A549 (cell line): ENCODE data around the gene TMEM266. TPM values are rescaled to one million over a fixed set of nuclear protein-coding genes. Genes with fewer than 3 reads are reported as not detected.

Experiments
- ATAC-seq, 2 experiments: fragments of 200-7000 bp in 1 of 2; fragments of >200 bp in 1 of 2; cut with Nextera tagmentation in 1 of 2; cut with Tn5 transposase in 1 of 2; 3 replicates each; pipeline versions ENCODE4 v1.8.0 to v1.9.1; 2018 to 2020; ENCODE audit warnings: mild to moderate bottlenecking in 1 of 2, moderate library complexity in 1 of 2
- CTCF ChIA-PET: fragments of 300-600 bp; sonication (Branson Sonifier 250); formaldehyde crosslinking; extraction: SDS; loops from one replicate; lab custom pipeline; 2021; ENCODE audit warnings: antibody characterized with exemption, inconsistent platforms; lab: Yijun Ruan, JAX
- POLR2A ChIA-PET: fragments of 350-600 bp; formaldehyde crosslinking; extraction: SDS; loops from one replicate; lab custom pipeline; 2021; ENCODE audit warnings: antibody characterized with exemption, inconsistent platforms; lab: Yijun Ruan, JAX
- DNase-seq, 2 experiments: peaks; one replicate each; pipeline versions ENCODE4 v3.0.0 to v3.0.0-alpha.2; 2011 to 2016; ENCODE audit warnings: low read depth in 1 of 2, low spot score in 1 of 2
- FAIRE-seq: peaks from 2 replicates; lab custom pipeline; 2011; peaks lifted over from hg19 to GRCh38; lab: Jason Lieb, UNC
- H3K27ac ChIP-seq, 2 experiments: fragments of >200 bp; sonication (Bioruptor Twin); formaldehyde crosslinking; 3 replicates each; pipeline ENCODE4 v1.5.1; 2016 to 2017
- H3K4me1 ChIP-seq: fragments of >200 bp; sonication (Bioruptor Twin); formaldehyde crosslinking; 3 replicates; pipeline ENCODE4 v1.6.1; 2016
- H3K4me2 ChIP-seq: fragments of >200 bp; sonication (Bioruptor Twin); formaldehyde crosslinking; 3 replicates; pipeline ENCODE4 v1.6.1; 2016
- H3K4me3 ChIP-seq: fragments of >200 bp; sonication (Bioruptor Twin); formaldehyde crosslinking; 3 replicates; pipeline ENCODE4 v1.5.1; 2016
- H3K9me3 ChIP-seq: fragments of >200 bp; sonication (Bioruptor Twin); formaldehyde crosslinking; 3 replicates; pipeline ENCODE4 v1.6.1; 2016
- CHD2 ChIP-seq: fragments of 150-350 bp; IDR thresholded peaks from 2 replicates; pipeline ENCODE4 v1.6.1; 2014; ENCODE audit warnings: low read length; ENCODE audit not compliant: partially characterized antibody
- E2F6 ChIP-seq: IDR thresholded peaks from 2 replicates; pipeline ENCODE4 v1.6.1; 2012; ENCODE audit warnings: low read depth, borderline replicate concordance
- ESRRA ChIP-seq: fragments of 150-350 bp; IDR thresholded peaks from 2 replicates; pipeline ENCODE4 v1.6.1; 2014; ENCODE audit warnings: mild to moderate bottlenecking, low read length, borderline replicate concordance
- FOSB ChIP-seq: fragments of 250-450 bp; sonication (Bioruptor Pico); IDR thresholded peaks from 2 replicates; pipeline ENCODE4 v1.5.0; 2020; ENCODE audit warnings: mild to moderate bottlenecking, moderate library complexity
- HES2 ChIP-seq: fragments of >200 bp; sonication (Bioruptor Twin); formaldehyde crosslinking; IDR thresholded peaks from 2 replicates; pipeline ENCODE4 v1.6.1; 2016
- HEYL ChIP-seq: fragments of 250-450 bp; sonication (Bioruptor Pico); IDR thresholded peaks from 2 replicates; pipeline ENCODE4 v1.8.0; 2021; ENCODE audit warnings: mild to moderate bottlenecking, moderate library complexity
- HOXA7 ChIP-seq: fragments of 250-450 bp; sonication (Bioruptor Pico); IDR thresholded peaks from 2 replicates; pipeline ENCODE4 v1.5.0; 2020; ENCODE audit warnings: mild to moderate bottlenecking, moderate library complexity
- HOXB13 ChIP-seq: fragments of 250-450 bp; sonication (Bioruptor Pico); IDR thresholded peaks from 2 replicates; pipeline ENCODE4 v1.5.0; 2020; ENCODE audit warnings: low read depth, mild to moderate bottlenecking, moderate library complexity
- HOXB5 ChIP-seq: fragments of 250-450 bp; sonication (Bioruptor Pico); IDR thresholded peaks from 2 replicates; pipeline ENCODE4 v1.5.0; 2020; ENCODE audit warnings: mild to moderate bottlenecking, moderate library complexity
- JUN ChIP-seq, 2 experiments: fragments of >200 bp; sonication (Bioruptor Twin); formaldehyde crosslinking; IDR thresholded peaks; 2 replicates in 1 of 2; 3 replicates in 1 of 2; pipeline ENCODE4 v1.6.1; 2016 to 2017
- JUNB ChIP-seq: fragments of >200 bp; sonication (Bioruptor Twin); formaldehyde crosslinking; IDR thresholded peaks from 2 replicates; pipeline ENCODE4 v1.6.1; 2016
- KDM1A ChIP-seq: fragments of 200-600 bp; sonication (generic); IDR thresholded peaks from 2 replicates; pipeline ENCODE4 v1.6.1; 2016; ENCODE audit warnings: low read depth, mild to moderate bottlenecking
- NR3C1 ChIP-seq: fragments of >200 bp; sonication (Bioruptor Twin); formaldehyde crosslinking; IDR thresholded peaks from 3 replicates; pipeline ENCODE4 v1.6.1; 2017
- PHF8 ChIP-seq: fragments of 200-600 bp; sonication (generic); IDR thresholded peaks from 2 replicates; pipeline ENCODE4 v1.6.1; 2016; ENCODE audit warnings: low read depth, mild to moderate bottlenecking, antibody characterized with exemption, moderate library complexity, borderline replicate concordance
- POLR2AphosphoS2 ChIP-seq: conservative IDR thresholded peaks from 2 replicates; pipeline ENCODE4 v1.6.1; 2012; ENCODE audit warnings: low read length, improper control_type of control experiment, inconsistent platforms
- RAD21 ChIP-seq, 2 experiments: fragments of >200 bp in 1 of 2; sonication (Bioruptor Twin) in 1 of 2; formaldehyde crosslinking in 1 of 2; IDR thresholded peaks in 1 of 2; conservative IDR thresholded peaks in 1 of 2; 2 replicates in 1 of 2; 3 replicates in 1 of 2; pipeline ENCODE4 v1.6.1; 2012 to 2018; ENCODE audit warnings: inconsistent platforms in 1 of 2
- SMC3 ChIP-seq: fragments of >200 bp; sonication (Bioruptor Twin); formaldehyde crosslinking; IDR thresholded peaks from 3 replicates; pipeline ENCODE4 v1.6.1; 2018; ENCODE audit warnings: inconsistent platforms
- ZFP36 ChIP-seq: fragments of 450-650 bp; IDR thresholded peaks from 2 replicates; pipeline ENCODE4 v1.6.1; 2014; ENCODE audit warnings: borderline replicate concordance; ENCODE audit not compliant: partially characterized antibody
- ZNF302 ChIP-seq: fragments of 250-450 bp; sonication (Bioruptor Pico); IDR thresholded peaks from 2 replicates; pipeline ENCODE4 v1.9.0; 2021; ENCODE audit warnings: inconsistent platforms, mild to moderate bottlenecking, moderate library complexity
- WGBS: methylation state at CpG from one replicate; pipeline ENCODE4 v1.1.6; 2017; ENCODE audit errors: missing lambda C conversion rate; 5-methylcytosine and 5-hydroxymethylcytosine counted together
- polyA plus RNA-seq, 4 experiments: library from polyadenylated mRNA; depleted of rRNA in 3 of 4; stranded (reverse); fragments of >200 nt; fragmentation: RNase III in 1 of 4; extraction: RNeasy Plus Mini Kit Qiagen cat#74134 plus additional on column Dnase treatment in 1 of 4; gene quantifications; 2 replicates in 3 of 4; 3 replicates in 1 of 4; pipeline ENCODE4 v1.2.3, GENCODE V29; 2011 to 2017
- TF ChIP-seq, protein P1 (sequence below): fragments of 250-450 bp; sonication (Bioruptor Pico); IDR thresholded peaks from 2 replicates; pipeline ENCODE4 v1.5.0; 2021; ENCODE audit warnings: mild to moderate bottlenecking, moderate library complexity, borderline replicate concordance
- TF ChIP-seq, protein P2 (sequence below): fragments of >200 bp; sonication (Bioruptor Twin); formaldehyde crosslinking; IDR thresholded peaks from 3 replicates; pipeline ENCODE4 v1.5.1; 2016
- TF ChIP-seq, protein P3 (sequence below): IDR thresholded peaks from 2 replicates; pipeline ENCODE4 v1.6.1; 2012

TMEM266 gene
- polyA plus RNA-seq, 2 of the 4 experiments (the other 2 are of a cell fraction): 0.06 to 0.08 TPM

GRCh38 chr15:76222159-76222558 is 162.4 kb downstream of the TMEM266 start:
- WGBS: 94% methylated on average over 4 of the region's 4 CpGs
- POLR2A ChIA-PET: no interaction called here
- FAIRE-seq: no peak

DNA sequence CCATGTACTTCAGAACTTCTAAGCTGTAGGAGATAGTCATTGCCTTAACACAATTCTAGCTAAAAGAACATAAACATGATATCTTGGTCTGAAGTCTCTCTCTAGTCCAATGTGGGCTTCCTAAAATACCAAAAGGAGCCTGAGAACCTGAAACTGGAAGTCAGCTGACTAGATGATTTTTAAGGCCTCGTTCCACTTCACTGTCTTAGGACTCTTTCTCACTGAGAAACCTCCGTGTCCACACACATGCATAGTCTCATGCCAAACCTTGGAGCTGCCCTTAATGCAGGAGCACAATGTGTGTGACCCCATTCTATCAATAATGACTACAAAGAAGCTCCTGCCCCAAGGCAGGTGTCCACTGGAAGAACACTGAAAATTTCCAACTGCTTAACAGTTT is 163.7 kb downstream of the TMEM266 start:
- ChIA-PET CTCF (interaction anchor here (0.6 to 3.2 kb wide), 9 partner anchors 10 to 360 kb away, joined by 3 to 14 read pairs (median 4); no protein-coding TSS in a partner anchor), POLR2A (interaction anchor here (0.7 kb wide), 1 partner anchor 111 kb away, joined by 4 read pairs; no protein-coding TSS in a partner anchor)
- WGBS: 90% methylated on average over 2 of the region's 2 CpGs
- H3K4me3 ChIP-seq: no peak overlapping the region
- ATAC-seq: no peak
- no peaks in the 10 kb centered on the region for H3K4me1 ChIP-seq
- FAIRE-seq: no peak
- TF ChIP-seq, protein P1, sequence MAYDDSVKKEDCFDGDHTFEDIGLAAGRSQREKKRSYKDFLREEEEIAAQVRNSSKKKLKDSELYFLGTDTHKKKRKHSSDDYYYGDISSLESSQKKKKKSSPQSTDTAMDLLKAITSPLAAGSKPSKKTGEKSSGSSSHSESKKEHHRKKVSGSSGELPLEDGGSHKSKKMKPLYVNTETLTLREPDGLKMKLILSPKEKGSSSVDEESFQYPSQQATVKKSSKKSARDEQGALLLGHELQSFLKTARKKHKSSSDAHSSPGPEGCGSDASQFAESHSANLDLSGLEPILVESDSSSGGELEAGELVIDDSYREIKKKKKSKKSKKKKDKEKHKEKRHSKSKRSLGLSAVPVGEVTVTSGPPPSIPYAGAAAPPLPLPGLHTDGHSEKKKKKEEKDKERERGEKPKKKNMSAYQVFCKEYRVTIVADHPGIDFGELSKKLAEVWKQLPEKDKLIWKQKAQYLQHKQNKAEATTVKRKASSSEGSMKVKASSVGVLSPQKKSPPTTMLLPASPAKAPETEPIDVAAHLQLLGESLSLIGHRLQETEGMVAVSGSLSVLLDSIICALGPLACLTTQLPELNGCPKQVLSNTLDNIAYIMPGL: no peak
- TF ChIP-seq POLR2AphosphoS2 (no peak), HOXB13 (CRISPR knock-in tag) (no peak), HEYL (CRISPR knock-in tag) (no peak), JUN (IDR thresholded peaks at IDR 0.05) (no peak), E2F6 (no peak), ESRRA (no peak), HOXB5 (CRISPR knock-in tag) (no peak), SMC3 (no peak), ZNF302 (CRISPR knock-in tag) (no peak), ZFP36 (no peak)
- TF ChIP-seq, protein P2, sequence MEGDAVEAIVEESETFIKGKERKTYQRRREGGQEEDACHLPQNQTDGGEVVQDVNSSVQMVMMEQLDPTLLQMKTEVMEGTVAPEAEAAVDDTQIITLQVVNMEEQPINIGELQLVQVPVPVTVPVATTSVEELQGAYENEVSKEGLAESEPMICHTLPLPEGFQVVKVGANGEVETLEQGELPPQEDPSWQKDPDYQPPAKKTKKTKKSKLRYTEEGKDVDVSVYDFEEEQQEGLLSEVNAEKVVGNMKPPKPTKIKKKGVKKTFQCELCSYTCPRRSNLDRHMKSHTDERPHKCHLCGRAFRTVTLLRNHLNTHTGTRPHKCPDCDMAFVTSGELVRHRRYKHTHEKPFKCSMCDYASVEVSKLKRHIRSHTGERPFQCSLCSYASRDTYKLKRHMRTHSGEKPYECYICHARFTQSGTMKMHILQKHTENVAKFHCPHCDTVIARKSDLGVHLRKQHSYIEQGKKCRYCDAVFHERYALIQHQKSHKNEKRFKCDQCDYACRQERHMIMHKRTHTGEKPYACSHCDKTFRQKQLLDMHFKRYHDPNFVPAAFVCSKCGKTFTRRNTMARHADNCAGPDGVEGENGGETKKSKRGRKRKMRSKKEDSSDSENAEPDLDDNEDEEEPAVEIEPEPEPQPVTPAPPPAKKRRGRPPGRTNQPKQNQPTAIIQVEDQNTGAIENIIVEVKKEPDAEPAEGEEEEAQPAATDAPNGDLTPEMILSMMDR: no peak
- TF ChIP-seq, protein P3, sequence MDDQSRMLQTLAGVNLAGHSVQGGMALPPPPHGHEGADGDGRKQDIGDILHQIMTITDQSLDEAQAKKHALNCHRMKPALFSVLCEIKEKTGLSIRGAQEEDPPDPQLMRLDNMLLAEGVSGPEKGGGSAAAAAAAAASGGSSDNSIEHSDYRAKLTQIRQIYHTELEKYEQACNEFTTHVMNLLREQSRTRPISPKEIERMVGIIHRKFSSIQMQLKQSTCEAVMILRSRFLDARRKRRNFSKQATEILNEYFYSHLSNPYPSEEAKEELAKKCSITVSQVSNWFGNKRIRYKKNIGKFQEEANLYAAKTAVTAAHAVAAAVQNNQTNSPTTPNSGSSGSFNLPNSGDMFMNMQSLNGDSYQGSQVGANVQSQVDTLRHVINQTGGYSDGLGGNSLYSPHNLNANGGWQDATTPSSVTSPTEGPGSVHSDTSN: no peak
- DNase-seq: no peak
- H3K9me3 ChIP-seq: 0 out of 3 replicates have a peak, but pooled peaks cover 3% of the 10 kb centered on the region
- no peak overlapping the region for H3K4me2 ChIP-seq
- no peak overlapping the region for H3K27ac ChIP-seq

More at GRCh38 chr15:76222159-76222558, 162.4 kb downstream of the TMEM266 start:
- no peak overlapping the region for H3K4me3 ChIP-seq
- peaks cover 11% of the 10 kb centered on the region for H3K4me1 ChIP-seq
- no peak overlapping the region for H3K27ac ChIP-seq
- ATAC-seq: no peak
- CTCF ChIA-PET: interaction anchor here (0.6 to 1.3 kb wide), 3 partner anchors 31 to 106 kb away, joined by 3 to 6 read pairs (median 3); no protein-coding TSS in a partner anchor
- H3K9me3 ChIP-seq: 0 out of 3 replicates have a peak, but pooled peaks cover 3% of the 10 kb centered on the region
- no peak for DNase-seq
- no peak for TF ChIP-seq PHF8
- TF ChIP-seq RAD21 (conservative IDR thresholded peaks at IDR 0.05 in 1 of 2, IDR thresholded peaks at IDR 0.05 in 1 of 2): no peak
- no peak for TF ChIP-seq HOXA7 (CRISPR knock-in tag)
- no peak for TF ChIP-seq FOSB
- TF ChIP-seq JUNB: no peak
- no peak for TF ChIP-seq HES2
- TF ChIP-seq KDM1A: no peak
- no peak for TF ChIP-seq CHD2
- TF ChIP-seq POLR2AphosphoS2: no peak
- TF ChIP-seq, protein P2: no peak
- no peak for TF ChIP-seq NR3C1
- H3K4me2 ChIP-seq: no peak overlapping the region
